HCT116 (cell line): ENCODE data around the gene SEPHS1. TPM values are rescaled to one million over a fixed set of nuclear protein-coding genes. Genes with fewer than 3 reads are reported as not detected.

Source experiments
- ATAC-seq: fragments of 200-7000 bp; cut with Tn5 transposase; 2 replicates; pipeline ENCODE4 v1.9.1; 2020; ENCODE audit warnings: mild to moderate bottlenecking, moderate library complexity
- BruUV-seq: library from RNA; stranded (reverse); fragments of 400-500 nt; replicated peaks from 2 replicates; lab custom pipeline; 2021; lab: Mats Ljungman, UMichigan
- CTCF ChIA-PET: fragments of 300-600 bp; sonication (Branson Sonifier 250); formaldehyde crosslinking; loops from one replicate; lab custom pipeline; 2021; ENCODE audit warnings: antibody characterized with exemption; lab: Charles Lee
- POLR2A ChIA-PET: fragments of 300-600, 350-600 bp; sonication (Branson Sonifier 250); formaldehyde crosslinking; loops from one replicate; lab custom pipeline; 2021; ENCODE audit warnings: antibody characterized with exemption; lab: Charles Lee
- RAD21 ChIA-PET, 2 experiments: fragments of 300-600 bp; sonication (Branson Sonifier 250); formaldehyde crosslinking; loops; one replicate each; lab custom pipeline; 2023; ENCODE audit warnings: low total read pairs in 2 of 2; ENCODE audit not compliant: uncharacterized antibody in 2 of 2, unreplicated experiment in 2 of 2, low non-redundant PET in 1 of 2; lab: Charles Lee
- DNase-seq: peaks from one replicate; pipeline ENCODE4 v3.0.0-alpha.2; 2010; ENCODE audit warnings: low read depth, low spot score
- H2AFZ ChIP-seq: fragments of 200-600 bp; shearing (Covaris generic), sonication (generic); 2 replicates; pipeline ENCODE4 v1.6.1; 2017; ENCODE audit warnings: low read depth, mixed run types, mixed read lengths, antibody characterized with exemption, low read length; ENCODE audit not compliant: poor library complexity, severe bottlenecking
- H3K27ac ChIP-seq: 2 replicates; pipeline ENCODE4 v1.5.1; 2012; ENCODE audit warnings: low read depth, low read length
- H3K27me3 ChIP-seq: fragments of 200-600 bp; sonication (generic); 2 replicates; pipeline ENCODE4 v1.6.1; 2016; ENCODE audit warnings: mixed run types, low read length, mixed read lengths; ENCODE audit not compliant: insufficient read depth
- H3K36me3 ChIP-seq, 2 experiments: fragments of 200-500 bp in 1 of 2; fragments of 200-600 bp in 1 of 2; sonication (Bioruptor generic) in 1 of 2; sonication (generic) in 1 of 2; 2 replicates each; pipeline versions ENCODE4 v1.5.1 to v1.6.1; 2014 to 2016; ENCODE audit warnings: low read length in 2 of 2, inconsistent platforms in 1 of 2, mixed read lengths in 1 of 2, mixed run types in 1 of 2; ENCODE audit not compliant: insufficient read depth in 2 of 2, control insufficient read depth in 1 of 2
- H3K4me1 ChIP-seq, 2 experiments: fragments of 200-600 bp in 1 of 2; sonication (generic) in 1 of 2; 2 replicates each; pipeline versions ENCODE4 v1.5.1 to v1.6.1; 2012 to 2017; ENCODE audit warnings: low read length in 2 of 2, inconsistent platforms in 1 of 2, mild to moderate bottlenecking in 1 of 2, mixed read lengths in 1 of 2, mixed run types in 1 of 2, moderate library complexity in 1 of 2; ENCODE audit not compliant: insufficient read depth in 2 of 2, control insufficient read depth in 1 of 2
- H3K4me2 ChIP-seq: fragments of 200-600 bp; sonication (generic); 2 replicates; pipeline ENCODE4 v1.6.1; 2017; ENCODE audit warnings: mixed run types, low read length, mixed read lengths
- H3K4me3 ChIP-seq, 2 experiments: fragments of 200-600 bp in 1 of 2; sonication (generic) in 1 of 2; replicated peaks in 1 of 2; 2 replicates each; pipeline ENCODE4 v1.5.1; 2011 to 2016; ENCODE audit warnings: low read length in 2 of 2, control low read depth in 1 of 2, low read depth in 1 of 2, mild to moderate bottlenecking in 1 of 2, mixed read lengths in 1 of 2, mixed run types in 1 of 2
- H3K79me2 ChIP-seq: fragments of 200-600 bp; sonication (generic); 2 replicates; pipeline ENCODE4 v1.6.1; 2017; ENCODE audit warnings: mild to moderate bottlenecking, mixed run types, low read length, moderate library complexity, mixed read lengths; ENCODE audit not compliant: insufficient read depth
- H3K9ac ChIP-seq: fragments of 200-600 bp; sonication (generic); 2 replicates; pipeline ENCODE4 v1.6.1; 2016; ENCODE audit warnings: low read length, mixed read lengths
- H3K9me2 ChIP-seq: fragments of 200-600 bp; sonication (generic), shearing (Covaris generic); 2 replicates; pipeline ENCODE4 v1.6.1; 2017; ENCODE audit warnings: mixed run types, mild to moderate bottlenecking, moderate library complexity; ENCODE audit not compliant: insufficient read depth
- H3K9me3 ChIP-seq, 2 experiments: fragments of 200-500 bp in 1 of 2; fragments of 200-600 bp in 1 of 2; sonication (Bioruptor generic) in 1 of 2; sonication (generic) in 1 of 2; 2 replicates each; pipeline ENCODE4 v1.6.1; 2014 to 2017; ENCODE audit warnings: low read length in 2 of 2, mixed read lengths in 2 of 2, inconsistent platforms in 1 of 2, low read depth in 1 of 2, mild to moderate bottlenecking in 1 of 2, mixed run types in 1 of 2, moderate library complexity in 1 of 2; ENCODE audit not compliant: control insufficient read depth in 1 of 2, insufficient read depth in 1 of 2
- H4K20me1 ChIP-seq: fragments of 200-600 bp; sonication (generic), shearing (Covaris generic); 2 replicates; pipeline ENCODE4 v1.6.1; 2017; ENCODE audit warnings: mixed run types, mild to moderate bottlenecking, moderate library complexity; ENCODE audit not compliant: insufficient read depth
- CEBPB ChIP-seq: IDR thresholded peaks from 2 replicates; pipeline ENCODE4 v1.6.1; 2012; ENCODE audit warnings: low read depth
- EGR1 ChIP-seq: IDR thresholded peaks from 2 replicates; pipeline ENCODE4 v1.6.1; 2012; ENCODE audit warnings: low read depth
- ELF1 ChIP-seq: IDR thresholded peaks from 2 replicates; pipeline ENCODE4 v1.6.1; 2012; ENCODE audit warnings: low read depth, borderline replicate concordance
- EZH2phosphoT487 ChIP-seq: fragments of 200-600 bp; IDR thresholded peaks from 2 replicates; pipeline ENCODE4 v1.6.1; 2018; ENCODE audit warnings: antibody characterized with exemption, borderline replicate concordance
- FOSL1 ChIP-seq: IDR thresholded peaks from 2 replicates; pipeline ENCODE4 v1.6.1; 2012; ENCODE audit warnings: low read depth
- JUND ChIP-seq: IDR thresholded peaks from 2 replicates; pipeline ENCODE4 v1.6.1; 2012
- POLR2A ChIP-seq: IDR thresholded peaks from 2 replicates; pipeline ENCODE4 v1.7.0; 2011; ENCODE audit warnings: borderline replicate concordance; ENCODE audit not compliant: insufficient read depth, insufficient read length; ENCODE audit errors: extremely low read depth
- POLR2AphosphoS5 ChIP-seq: IDR thresholded peaks from 2 replicates; pipeline ENCODE4 v1.6.1; 2011; ENCODE audit warnings: mild to moderate bottlenecking, low read depth, low read length, moderate library complexity
- RAD21 ChIP-seq: IDR thresholded peaks from 2 replicates; pipeline ENCODE4 v1.6.1; 2012; ENCODE audit warnings: low read depth, mild to moderate bottlenecking
- SIN3A ChIP-seq: IDR thresholded peaks from 2 replicates; pipeline ENCODE4 v1.6.1; 2012; ENCODE audit warnings: low read depth
- SP1 ChIP-seq: IDR thresholded peaks from 2 replicates; pipeline ENCODE4 v1.6.1; 2012; ENCODE audit warnings: low read depth
- SRF ChIP-seq: IDR thresholded peaks from 2 replicates; pipeline ENCODE4 v1.6.1; 2012; ENCODE audit warnings: low read depth
- YY1 ChIP-seq: IDR thresholded peaks from 2 replicates; pipeline ENCODE4 v1.6.1; 2011; ENCODE audit warnings: low read length, low read depth, moderate library complexity, mild to moderate bottlenecking; ENCODE audit not compliant: insufficient replicate concordance; ENCODE audit errors: extremely low read depth
- ZFX ChIP-seq: fragments of 450-650 bp; IDR thresholded peaks from 2 replicates; pipeline ENCODE4 v1.6.1; 2017
- intact Hi-C: fragments of 100-400 bp; cut with micrococcal nuclease; formaldehyde crosslinking; loops from 2 replicates; pipeline ENCODE4 v1.10.0; 2022
- total RNA-seq: library from RNA; stranded (reverse); gene quantifications from one replicate; pipeline ENCODE4 v1.2.1, GENCODE V29; 2021; ENCODE audit not compliant: unreplicated experiment
- TF ChIP-seq, protein P1 (sequence below): IDR thresholded peaks from 2 replicates; pipeline ENCODE4 v1.6.1; 2011; ENCODE audit warnings: mild to moderate bottlenecking, low read length, moderate library complexity; ENCODE audit not compliant: insufficient replicate concordance; ENCODE audit errors: extremely low read depth
- TF ChIP-seq, protein P2 (sequence below): IDR thresholded peaks from 2 replicates; pipeline ENCODE4 v1.6.1; 2012; ENCODE audit warnings: low read depth
- TF ChIP-seq, protein P3 (sequence below), 3 experiments: fragments of 200-600 bp in 1 of 3; sonication (generic) in 1 of 3; IDR thresholded peaks in 2 of 3; conservative IDR thresholded peaks in 1 of 3; 2 replicates each; pipeline ENCODE4 v1.5.1; 2012 to 2017; ENCODE audit warnings: low read depth in 2 of 3, low read length in 2 of 3, antibody characterized with exemption in 1 of 3, borderline replicate concordance in 1 of 3, control low read depth in 1 of 3, mild to moderate bottlenecking in 1 of 3, mixed read lengths in 1 of 3, mixed run types in 1 of 3, moderate library complexity in 1 of 3; ENCODE audit not compliant: insufficient read depth in 1 of 3
- TF ChIP-seq, protein P4 (sequence below): IDR thresholded peaks from 2 replicates; pipeline ENCODE4 v1.6.1; 2012
- TF ChIP-seq, protein P5 (sequence below): IDR thresholded peaks from 2 replicates; pipeline ENCODE4 v1.6.1; 2012

The SEPHS1 gene
- total RNA-seq, 1 experiment from 2014 or later = 51.7 TPM

DNA sequence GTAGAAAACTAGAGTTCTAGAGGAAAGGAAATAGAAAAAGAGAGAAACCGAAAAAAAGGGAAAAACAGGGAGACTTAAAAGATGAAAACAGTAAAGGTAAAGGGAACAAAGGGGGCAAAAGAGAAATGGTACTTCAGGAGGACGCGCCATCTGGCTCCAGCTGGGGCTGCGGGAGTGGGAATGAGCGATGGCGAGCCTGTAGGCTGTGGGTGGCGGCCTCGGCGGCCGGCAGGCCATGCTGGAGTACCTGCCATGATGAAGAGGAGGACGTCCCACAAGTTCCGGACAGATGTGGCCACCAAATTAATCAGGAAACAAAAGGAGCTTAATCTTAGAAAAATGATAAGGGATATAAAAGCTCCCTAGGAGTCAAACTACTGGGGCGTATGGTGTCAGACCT, 26.5 kb downstream of the SEPHS1 start:
- Histone ChIP-seq H4K20me1 (no peaks in the 10 kb centered on the region), H3K4me2 (no peak overlapping the region), H2AFZ (no peak overlapping the region), H3K4me1 (no peaks in the 10 kb centered on the region), H3K9ac (no peak overlapping the region), H3K9me3 (no peaks in the 10 kb centered on the region), H3K27me3 (no peaks in the 10 kb centered on the region), H3K4me3 (no peak overlapping the region), H3K9me2 (no peaks in the 10 kb centered on the region), H3K79me2 (no peaks in the 10 kb centered on the region), H3K27ac (no peak overlapping the region), H3K36me3 (peaks cover 6 to 30% of the 10 kb centered on the region in 2 experiments; a peak in 3 of 4 replicates)
- no peak for ATAC-seq
- no peak for TF ChIP-seq ELF1
- TF ChIP-seq, protein P1, sequence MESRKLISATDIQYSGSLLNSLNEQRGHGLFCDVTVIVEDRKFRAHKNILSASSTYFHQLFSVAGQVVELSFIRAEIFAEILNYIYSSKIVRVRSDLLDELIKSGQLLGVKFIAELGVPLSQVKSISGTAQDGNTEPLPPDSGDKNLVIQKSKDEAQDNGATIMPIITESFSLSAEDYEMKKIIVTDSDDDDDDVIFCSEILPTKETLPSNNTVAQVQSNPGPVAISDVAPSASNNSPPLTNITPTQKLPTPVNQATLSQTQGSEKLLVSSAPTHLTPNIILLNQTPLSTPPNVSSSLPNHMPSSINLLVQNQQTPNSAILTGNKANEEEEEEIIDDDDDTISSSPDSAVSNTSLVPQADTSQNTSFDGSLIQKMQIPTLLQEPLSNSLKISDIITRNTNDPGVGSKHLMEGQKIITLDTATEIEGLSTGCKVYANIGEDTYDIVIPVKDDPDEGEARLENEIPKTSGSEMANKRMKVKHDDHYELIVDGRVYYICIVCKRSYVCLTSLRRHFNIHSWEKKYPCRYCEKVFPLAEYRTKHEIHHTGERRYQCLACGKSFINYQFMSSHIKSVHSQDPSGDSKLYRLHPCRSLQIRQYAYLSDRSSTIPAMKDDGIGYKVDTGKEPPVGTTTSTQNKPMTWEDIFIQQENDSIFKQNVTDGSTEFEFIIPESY = no peak
- TF ChIP-seq JUND = no peak
- TF ChIP-seq, protein P2, sequence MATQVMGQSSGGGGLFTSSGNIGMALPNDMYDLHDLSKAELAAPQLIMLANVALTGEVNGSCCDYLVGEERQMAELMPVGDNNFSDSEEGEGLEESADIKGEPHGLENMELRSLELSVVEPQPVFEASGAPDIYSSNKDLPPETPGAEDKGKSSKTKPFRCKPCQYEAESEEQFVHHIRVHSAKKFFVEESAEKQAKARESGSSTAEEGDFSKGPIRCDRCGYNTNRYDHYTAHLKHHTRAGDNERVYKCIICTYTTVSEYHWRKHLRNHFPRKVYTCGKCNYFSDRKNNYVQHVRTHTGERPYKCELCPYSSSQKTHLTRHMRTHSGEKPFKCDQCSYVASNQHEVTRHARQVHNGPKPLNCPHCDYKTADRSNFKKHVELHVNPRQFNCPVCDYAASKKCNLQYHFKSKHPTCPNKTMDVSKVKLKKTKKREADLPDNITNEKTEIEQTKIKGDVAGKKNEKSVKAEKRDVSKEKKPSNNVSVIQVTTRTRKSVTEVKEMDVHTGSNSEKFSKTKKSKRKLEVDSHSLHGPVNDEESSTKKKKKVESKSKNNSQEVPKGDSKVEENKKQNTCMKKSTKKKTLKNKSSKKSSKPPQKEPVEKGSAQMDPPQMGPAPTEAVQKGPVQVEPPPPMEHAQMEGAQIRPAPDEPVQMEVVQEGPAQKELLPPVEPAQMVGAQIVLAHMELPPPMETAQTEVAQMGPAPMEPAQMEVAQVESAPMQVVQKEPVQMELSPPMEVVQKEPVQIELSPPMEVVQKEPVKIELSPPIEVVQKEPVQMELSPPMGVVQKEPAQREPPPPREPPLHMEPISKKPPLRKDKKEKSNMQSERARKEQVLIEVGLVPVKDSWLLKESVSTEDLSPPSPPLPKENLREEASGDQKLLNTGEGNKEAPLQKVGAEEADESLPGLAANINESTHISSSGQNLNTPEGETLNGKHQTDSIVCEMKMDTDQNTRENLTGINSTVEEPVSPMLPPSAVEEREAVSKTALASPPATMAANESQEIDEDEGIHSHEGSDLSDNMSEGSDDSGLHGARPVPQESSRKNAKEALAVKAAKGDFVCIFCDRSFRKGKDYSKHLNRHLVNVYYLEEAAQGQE = no peak
- TF ChIP-seq, protein P3, sequence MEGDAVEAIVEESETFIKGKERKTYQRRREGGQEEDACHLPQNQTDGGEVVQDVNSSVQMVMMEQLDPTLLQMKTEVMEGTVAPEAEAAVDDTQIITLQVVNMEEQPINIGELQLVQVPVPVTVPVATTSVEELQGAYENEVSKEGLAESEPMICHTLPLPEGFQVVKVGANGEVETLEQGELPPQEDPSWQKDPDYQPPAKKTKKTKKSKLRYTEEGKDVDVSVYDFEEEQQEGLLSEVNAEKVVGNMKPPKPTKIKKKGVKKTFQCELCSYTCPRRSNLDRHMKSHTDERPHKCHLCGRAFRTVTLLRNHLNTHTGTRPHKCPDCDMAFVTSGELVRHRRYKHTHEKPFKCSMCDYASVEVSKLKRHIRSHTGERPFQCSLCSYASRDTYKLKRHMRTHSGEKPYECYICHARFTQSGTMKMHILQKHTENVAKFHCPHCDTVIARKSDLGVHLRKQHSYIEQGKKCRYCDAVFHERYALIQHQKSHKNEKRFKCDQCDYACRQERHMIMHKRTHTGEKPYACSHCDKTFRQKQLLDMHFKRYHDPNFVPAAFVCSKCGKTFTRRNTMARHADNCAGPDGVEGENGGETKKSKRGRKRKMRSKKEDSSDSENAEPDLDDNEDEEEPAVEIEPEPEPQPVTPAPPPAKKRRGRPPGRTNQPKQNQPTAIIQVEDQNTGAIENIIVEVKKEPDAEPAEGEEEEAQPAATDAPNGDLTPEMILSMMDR (IDR thresholded peaks at IDR 0.05 in 2 of 3, conservative IDR thresholded peaks at IDR 0.05 in 1 of 3; ENCODE audit: borderline replicate concordance in 1 of 3, insufficient read depth in 1 of 3, low read depth in 2 of 3, low read length in 2 of 3) = no peak
- no peak for TF ChIP-seq YY1
- TF ChIP-seq, protein P4, sequence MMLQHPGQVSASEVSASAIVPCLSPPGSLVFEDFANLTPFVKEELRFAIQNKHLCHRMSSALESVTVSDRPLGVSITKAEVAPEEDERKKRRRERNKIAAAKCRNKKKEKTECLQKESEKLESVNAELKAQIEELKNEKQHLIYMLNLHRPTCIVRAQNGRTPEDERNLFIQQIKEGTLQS = no peak
- TF ChIP-seq POLR2A = no peak
- no peak for TF ChIP-seq FOSL1
- TF ChIP-seq CEBPB = no peak
- TF ChIP-seq RAD21 = no peak
- no peak for TF ChIP-seq SIN3A
- TF ChIP-seq, protein P5, sequence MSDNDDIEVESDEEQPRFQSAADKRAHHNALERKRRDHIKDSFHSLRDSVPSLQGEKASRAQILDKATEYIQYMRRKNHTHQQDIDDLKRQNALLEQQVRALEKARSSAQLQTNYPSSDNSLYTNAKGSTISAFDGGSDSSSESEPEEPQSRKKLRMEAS = no peak
- no peak for TF ChIP-seq SRF
- TF ChIP-seq EZH2phosphoT487 = no peak
- TF ChIP-seq SP1 = no peak
- no peak for TF ChIP-seq POLR2AphosphoS5
- TF ChIP-seq ZFX = no peak
- no peak for TF ChIP-seq EGR1
- RAD21 ChIA-PET = no interaction called here
- CTCF ChIA-PET = no interaction called here
- no TSS peak for BruUV-seq
- POLR2A ChIA-PET = no interaction called here
- intact Hi-C loops = no loop called here
- no peak for DNase-seq
